Measurements from ENCODE around the gene PRIMA1.

Gene PRIMA1

GRCh38 chr14:93785423-93785822 lies 2.9 kb downstream of the PRIMA1 start:
- Histone ChIP-seq H3K36me3 (ENCODE audit: control insufficient read depth in 1 of 2, insufficient read depth in 2 of 2, low read depth in 1 of 2, low read length in 2 of 2) (no peaks in the 10 kb centered on the region), H3K4me3 (ENCODE audit: insufficient read depth in 1 of 2, low read depth in 1 of 2, low read length in 2 of 2) (no peak overlapping the region), H3K23ac (ENCODE audit: low read length in 2 of 2) (no peak overlapping the region), H3K18ac (ENCODE audit: low read depth in 1 of 2, low read length in 2 of 2) (no peak overlapping the region), H3K14ac (ENCODE audit: low read length in 2 of 2) (no peak overlapping the region), H2BK12ac (ENCODE audit: low read length in 2 of 2) (no peak overlapping the region), H3K4me1 (ENCODE audit: control insufficient read depth, insufficient read depth, low read depth, low read length) (peaks cover 10% of the 10 kb centered on the region), H3K79me1 (replicated peaks; ENCODE audit: low read length, poor library complexity, severe bottlenecking) (no peaks in the 10 kb centered on the region), H3K4me2 (ENCODE audit: low read length, poor library complexity, severe bottlenecking) (no peak overlapping the region), H3K9me3 (ENCODE audit: control insufficient read depth, low read length) (no peaks in the 10 kb centered on the region), H4K8ac (ENCODE audit: low read length) (no peak overlapping the region), H2BK120ac (ENCODE audit: low read depth, low read length) (no peak overlapping the region), H3K27ac (ENCODE audit: low read length, poor library complexity, severe bottlenecking) (no peak overlapping the region), H3K4ac (ENCODE audit: low read depth in 1 of 2, low read length in 2 of 2) (no peak overlapping the region), H2AFZ (ENCODE audit: low read depth, low read length) (no peak overlapping the region), H4K91ac (ENCODE audit: low read length) (no peak overlapping the region), H2BK5ac (ENCODE audit: low read depth, low read length, poor library complexity, severe bottlenecking) (no peak overlapping the region), H3K27me3 (ENCODE audit: control insufficient read depth in 1 of 2, insufficient read depth in 1 of 2, low read length in 2 of 2) (peaks cover 49 to 60% of the 10 kb centered on the region in 2 experiments), H2BK15ac (ENCODE audit: low read depth, poor library complexity, severe bottlenecking) (no peak overlapping the region), H3K9ac (ENCODE audit: low read length) (no peak overlapping the region), H2AK5ac (ENCODE audit: low read length, severe bottlenecking) (no peak overlapping the region)
- 85% methylated on average over 4 of the region's 4 CpGs for WGBS
- DNase-seq = no peak

- no peaks in the 10 kb centered on the region for H3K79me1 ChIP-seq (replicated peaks; ENCODE audit: low read length, poor library complexity, severe bottlenecking)
- no peak for DNase-seq
- H2AFZ ChIP-seq (ENCODE audit: low read depth, low read length) = no peak overlapping the region
- H2BK12ac ChIP-seq (ENCODE audit: low read length in 2 of 2) = no peak overlapping the region
- H3K18ac ChIP-seq (ENCODE audit: low read depth in 1 of 2, low read length in 2 of 2) = no peak overlapping the region
- no peak overlapping the region for H4K91ac ChIP-seq (ENCODE audit: low read length)
- H3K4me1 ChIP-seq (ENCODE audit: control insufficient read depth, insufficient read depth, low read depth, low read length) = peaks cover 10% of the 10 kb centered on the region
- peaks cover 44 to 54% of the 10 kb centered on the region in 2 experiments for H3K27me3 ChIP-seq (ENCODE audit: control insufficient read depth in 1 of 2, insufficient read depth in 1 of 2, low read length in 2 of 2)
- H3K36me3 ChIP-seq (ENCODE audit: control insufficient read depth in 1 of 2, insufficient read depth in 2 of 2, low read depth in 1 of 2, low read length in 2 of 2) = no peaks in the 10 kb centered on the region
- no peak overlapping the region for H4K8ac ChIP-seq (ENCODE audit: low read length)
- no peaks in the 10 kb centered on the region for H3K9me3 ChIP-seq (ENCODE audit: control insufficient read depth, low read length)
- no peak overlapping the region for H3K27ac ChIP-seq (ENCODE audit: low read length, poor library complexity, severe bottlenecking)
- no peak overlapping the region for H3K4me3 ChIP-seq (ENCODE audit: insufficient read depth in 1 of 2, low read depth in 1 of 2, low read length in 2 of 2)
- H2BK5ac ChIP-seq (ENCODE audit: low read depth, low read length, poor library complexity, severe bottlenecking) = no peak overlapping the region
- no peak overlapping the region for H3K23ac ChIP-seq (ENCODE audit: low read length in 2 of 2)
- WGBS = 76% methylated on average over 3 of the region's 3 CpGs
- H3K14ac ChIP-seq (ENCODE audit: low read length in 2 of 2) = no peak overlapping the region
- no peak overlapping the region for H2AK5ac ChIP-seq (ENCODE audit: low read length, severe bottlenecking)
- no peak overlapping the region for H3K4ac ChIP-seq (ENCODE audit: low read depth in 1 of 2, low read length in 2 of 2)
- no peak overlapping the region for H3K9ac ChIP-seq (ENCODE audit: low read length)
- H2BK15ac ChIP-seq (ENCODE audit: low read depth, poor library complexity, severe bottlenecking) = no peak overlapping the region
- no peak overlapping the region for H2BK120ac ChIP-seq (ENCODE audit: low read depth, low read length)
- no peak overlapping the region for H3K4me2 ChIP-seq (ENCODE audit: low read length, poor library complexity, severe bottlenecking)
Observed at GRCh38 chr14:93784878-93785277, 3.4 kb downstream of the PRIMA1 start.

GRCh38 chr14:93780813-93781400 lies 7.4 kb downstream of the PRIMA1 start:
- peaks cover 10 to 20% of the 10 kb centered on the region in 2 experiments for H3K27me3 ChIP-seq (ENCODE audit: control insufficient read depth in 1 of 2, insufficient read depth in 1 of 2, low read length in 2 of 2)
- H2AK5ac ChIP-seq (ENCODE audit: low read length, severe bottlenecking) = no peak overlapping the region
- no peak overlapping the region for H2BK12ac ChIP-seq (ENCODE audit: low read length in 2 of 2)
- DNase-seq = no peak
- no peak overlapping the region for H2BK15ac ChIP-seq (ENCODE audit: low read depth, poor library complexity, severe bottlenecking)
- no peaks in the 10 kb centered on the region for H3K4me1 ChIP-seq (ENCODE audit: control insufficient read depth, insufficient read depth, low read depth, low read length)
- no peak overlapping the region for H2AFZ ChIP-seq (ENCODE audit: low read depth, low read length)
- H4K91ac ChIP-seq (ENCODE audit: low read length) = no peak overlapping the region
- no peak overlapping the region for H3K23ac ChIP-seq (ENCODE audit: low read length in 2 of 2)
- H2BK5ac ChIP-seq (ENCODE audit: low read depth, low read length, poor library complexity, severe bottlenecking) = no peak overlapping the region
- no peak overlapping the region for H3K18ac ChIP-seq (ENCODE audit: low read depth in 1 of 2, low read length in 2 of 2)
- no peaks in the 10 kb centered on the region for H3K9me3 ChIP-seq (ENCODE audit: control insufficient read depth, low read length)
- H3K27ac ChIP-seq (ENCODE audit: low read length, poor library complexity, severe bottlenecking) = no peak overlapping the region
- H3K14ac ChIP-seq (ENCODE audit: low read length in 2 of 2) = no peak overlapping the region
- no peak overlapping the region for H3K4me2 ChIP-seq (ENCODE audit: low read length, poor library complexity, severe bottlenecking)
- H3K4me3 ChIP-seq (ENCODE audit: insufficient read depth in 1 of 2, low read depth in 1 of 2, low read length in 2 of 2) = no peak overlapping the region
- H3K4ac ChIP-seq (ENCODE audit: low read depth in 1 of 2, low read length in 2 of 2) = no peak overlapping the region
- no peaks in the 10 kb centered on the region for H3K36me3 ChIP-seq (ENCODE audit: control insufficient read depth in 1 of 2, insufficient read depth in 2 of 2, low read depth in 1 of 2, low read length in 2 of 2)
- no peak overlapping the region for H3K9ac ChIP-seq (ENCODE audit: low read length)
- H3K79me1 ChIP-seq (replicated peaks; ENCODE audit: low read length, poor library complexity, severe bottlenecking) = no peaks in the 10 kb centered on the region
- no peak overlapping the region for H2BK120ac ChIP-seq (ENCODE audit: low read depth, low read length)
- no peak overlapping the region for H4K8ac ChIP-seq (ENCODE audit: low read length)
- 58% methylated on average over 12 of the region's 14 CpGs for WGBS

- no peak overlapping the region for H2AFZ ChIP-seq (ENCODE audit: low read depth, low read length)
- 74% methylated on average over 20 of the region's 20 CpGs for WGBS
- H3K27me3 ChIP-seq (ENCODE audit: control insufficient read depth in 1 of 2, insufficient read depth in 1 of 2, low read length in 2 of 2) = peaks cover 0 to 10% of the 10 kb centered on the region in 2 experiments
- H3K18ac ChIP-seq (ENCODE audit: low read depth in 1 of 2, low read length in 2 of 2) = no peak overlapping the region
- no peaks in the 10 kb centered on the region for H3K4me1 ChIP-seq (ENCODE audit: control insufficient read depth, insufficient read depth, low read depth, low read length)
- H3K79me1 ChIP-seq (replicated peaks; ENCODE audit: low read length, poor library complexity, severe bottlenecking) = no peaks in the 10 kb centered on the region
- H4K8ac ChIP-seq (ENCODE audit: low read length) = no peak overlapping the region
- H3K36me3 ChIP-seq (ENCODE audit: control insufficient read depth in 1 of 2, insufficient read depth in 2 of 2, low read depth in 1 of 2, low read length in 2 of 2) = no peaks in the 10 kb centered on the region
- no peak overlapping the region for H2BK12ac ChIP-seq (ENCODE audit: low read length in 2 of 2)
- no peak overlapping the region for H2BK5ac ChIP-seq (ENCODE audit: low read depth, low read length, poor library complexity, severe bottlenecking)
- no peak overlapping the region for H3K4ac ChIP-seq (ENCODE audit: low read depth in 1 of 2, low read length in 2 of 2)
- H4K91ac ChIP-seq (ENCODE audit: low read length) = no peak overlapping the region
- H2AK5ac ChIP-seq (ENCODE audit: low read length, severe bottlenecking) = no peak overlapping the region
- no peak overlapping the region for H3K4me2 ChIP-seq (ENCODE audit: low read length, poor library complexity, severe bottlenecking)
- no peak for DNase-seq
- H3K9me3 ChIP-seq (ENCODE audit: control insufficient read depth, low read length) = no peaks in the 10 kb centered on the region
- H2BK15ac ChIP-seq (ENCODE audit: low read depth, poor library complexity, severe bottlenecking) = no peak overlapping the region
- H3K4me3 ChIP-seq (ENCODE audit: insufficient read depth in 1 of 2, low read depth in 1 of 2, low read length in 2 of 2) = no peak overlapping the region
- H2BK120ac ChIP-seq (ENCODE audit: low read depth, low read length) = no peak overlapping the region
- no peak overlapping the region for H3K27ac ChIP-seq (ENCODE audit: low read length, poor library complexity, severe bottlenecking)
- H3K14ac ChIP-seq (ENCODE audit: low read length in 2 of 2) = no peak overlapping the region
- no peak overlapping the region for H3K9ac ChIP-seq (ENCODE audit: low read length)
- H3K23ac ChIP-seq (ENCODE audit: low read length in 2 of 2) = no peak overlapping the region
Observed at GRCh38 chr14:93778856-93779629, 9.2 kb downstream of the PRIMA1 start.

Measured in mesenchymal stem cell (in vitro differentiated cells and primary cell).